ENCODE measurements around the gene ITGA1.
A peak's percentile ranks its signal among the peaks of the same experiment; 100 is the strongest.

Gene ITGA1

DNA sequence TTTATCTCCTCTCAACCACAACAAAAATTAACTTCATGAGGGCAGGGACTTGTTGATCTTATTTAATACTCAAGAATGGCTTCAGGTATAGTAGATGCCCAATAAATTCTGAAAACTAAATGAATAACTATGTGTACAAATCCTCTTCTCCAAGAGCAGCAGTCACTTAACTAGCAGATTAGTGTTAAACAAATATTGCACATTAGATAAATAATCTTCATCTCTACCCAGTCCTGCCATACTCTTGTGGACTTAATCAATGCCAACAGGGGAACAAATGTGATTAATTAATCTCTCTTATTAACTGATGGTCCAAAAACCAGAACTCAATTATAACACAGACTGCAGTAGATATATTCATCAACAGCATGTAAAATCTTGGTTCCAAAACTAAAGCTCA is 15.0 kb upstream of the ITGA1 start:
- DNase-seq (ENCODE audit: low read depth in 2 of 2): no peak

GRCh38 chr5:52773342-52773741 is 14.4 kb upstream of the ITGA1 start:
- DNase-seq (ENCODE audit: low read depth in 2 of 2): no peak

- no peak for DNase-seq (ENCODE audit: low read depth in 2 of 2)
Measured at GRCh38 chr5:52774005-52774410, 13.7 kb upstream of the ITGA1 start.

- no peak for DNase-seq (ENCODE audit: low read depth in 2 of 2)
Measured at GRCh38 chr5:52776116-52776515, 11.6 kb upstream of the ITGA1 start.

DNA sequence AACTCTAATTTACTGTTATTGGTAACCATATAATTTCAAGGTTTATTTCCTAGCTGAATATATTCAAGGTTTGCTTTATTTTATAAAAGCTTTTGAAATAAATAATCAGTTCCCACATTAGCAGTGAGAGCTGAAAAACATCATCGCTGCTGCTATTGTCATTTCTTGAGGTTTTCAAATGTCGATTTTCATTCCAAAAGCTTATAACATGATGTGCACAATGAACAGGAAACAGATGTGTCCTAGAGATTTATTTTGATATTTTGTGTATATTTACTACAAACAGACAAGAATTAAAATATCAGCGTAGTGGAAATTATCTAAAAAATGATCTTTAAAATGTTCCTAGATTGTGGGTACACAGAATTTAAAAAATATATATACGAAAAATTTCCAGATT is 10.5 kb upstream of the ITGA1 start:
- DNase-seq (ENCODE audit: low read depth in 2 of 2): no peak

DNA sequence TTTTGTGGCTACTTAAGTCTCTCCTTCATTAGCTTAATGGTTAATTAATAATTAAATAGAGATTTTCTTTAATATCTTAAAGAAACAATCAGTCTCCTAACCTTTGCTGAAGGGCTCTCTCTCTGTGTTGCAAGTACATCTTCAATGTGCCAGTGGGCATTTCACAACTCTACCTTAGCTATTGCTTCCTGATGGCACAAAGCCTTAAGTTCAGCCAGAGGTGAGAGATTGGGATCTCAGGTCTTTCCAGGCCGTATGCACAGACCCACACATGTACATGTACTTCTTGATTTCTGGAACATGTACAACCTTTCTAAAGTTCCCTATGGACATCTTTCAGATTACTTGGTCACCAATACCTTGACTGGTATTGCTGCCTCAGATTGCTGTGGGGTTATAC is 8.9 kb upstream of the ITGA1 start:
- DNase-seq (ENCODE audit: low read depth in 2 of 2): no peak

GRCh38 chr5:52779213-52779612 is 8.5 kb upstream of the ITGA1 start:
- no peak for DNase-seq (ENCODE audit: low read depth in 2 of 2)

DNA sequence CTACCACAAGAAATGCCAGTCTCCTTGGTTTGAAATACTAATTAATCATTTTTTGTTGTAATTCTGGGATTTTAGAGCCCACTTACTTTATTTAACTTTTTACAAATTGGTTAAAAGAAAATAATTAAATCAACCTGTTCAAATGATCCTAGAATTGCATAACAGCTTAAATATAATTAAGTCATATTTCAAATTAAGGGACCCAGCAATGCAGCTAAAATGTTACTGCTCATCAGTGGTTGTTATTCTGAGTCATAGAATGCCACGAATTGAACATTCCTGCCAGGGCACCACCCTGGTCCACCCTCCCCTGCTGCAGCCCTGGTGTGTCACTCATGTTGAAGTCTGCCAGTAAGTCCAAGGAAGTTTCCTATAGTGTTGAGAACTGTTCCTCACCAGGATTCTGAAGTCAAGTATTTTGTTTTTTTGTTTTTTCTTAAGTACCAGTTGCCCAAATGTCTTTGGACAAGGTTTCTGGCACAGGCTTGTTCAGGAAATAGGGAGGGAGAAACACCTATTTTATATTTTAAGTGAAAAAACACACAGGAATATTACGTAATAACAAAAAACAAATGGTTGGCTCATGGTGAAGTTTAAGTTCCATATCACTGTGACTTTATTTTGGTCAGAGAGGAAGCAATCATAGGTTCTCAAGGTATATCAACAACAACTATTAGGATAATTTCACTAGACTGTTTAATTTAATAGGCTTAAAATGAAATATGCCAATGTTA is 4.3 kb upstream of the ITGA1 start:
- no peak for DNase-seq (ENCODE audit: low read depth in 2 of 2)

- DNase-seq (ENCODE audit: low read depth in 2 of 2): no peak
Measured at GRCh38 chr5:52784737-52785136, 3.0 kb upstream of the ITGA1 start.

- no peak for DNase-seq (ENCODE audit: low read depth in 2 of 2)
Measured at GRCh38 chr5:52786391-52786790, 1.3 kb upstream of the ITGA1 start.

DNA sequence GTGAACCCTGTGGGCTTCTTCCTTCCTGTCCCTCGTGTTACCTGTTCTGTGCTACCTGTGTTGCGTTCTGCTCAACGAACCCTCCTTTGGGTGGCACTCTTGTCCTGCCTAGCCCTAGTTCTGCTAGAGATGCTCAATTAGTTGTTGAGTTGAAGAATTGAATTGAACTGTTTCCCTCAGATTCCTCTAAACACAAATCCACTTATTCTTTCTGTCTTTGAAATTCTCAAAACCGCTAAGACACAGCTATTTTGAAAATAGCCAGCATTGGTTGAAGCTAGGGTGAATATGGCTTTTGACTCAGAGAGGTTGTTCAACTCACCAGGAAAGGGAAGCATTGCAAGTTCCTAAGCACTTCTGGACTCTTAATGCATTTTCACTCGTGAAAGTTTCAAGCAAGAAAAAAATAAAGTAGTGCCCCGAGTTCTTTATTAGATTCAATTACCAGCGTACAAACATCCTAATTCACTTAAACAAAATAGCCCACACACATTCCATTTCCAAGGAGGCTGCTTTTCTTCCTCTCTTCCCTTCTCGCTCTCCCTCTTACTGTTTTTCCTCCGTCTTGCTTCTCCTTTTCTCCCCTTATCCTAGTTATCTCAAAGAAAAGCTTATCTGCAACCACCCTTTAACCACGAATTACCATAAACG is 642 bp upstream of the ITGA1 start:
- no peak for DNase-seq (ENCODE audit: low read depth in 2 of 2)

DNA sequence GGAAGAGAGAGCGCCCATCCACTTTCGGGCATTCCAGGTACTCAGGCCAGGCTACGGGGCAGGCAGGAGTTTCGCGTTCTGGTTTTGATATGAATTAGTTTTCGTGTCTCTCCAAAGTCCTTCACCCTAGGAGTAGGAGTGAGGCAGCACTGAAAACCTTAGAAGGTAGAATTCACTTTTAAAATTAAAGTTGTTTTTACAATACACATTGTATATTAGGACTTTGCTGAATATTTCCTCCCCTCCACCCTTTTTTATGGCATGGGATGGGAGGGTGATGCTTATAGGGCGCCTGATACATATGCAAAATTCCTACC is 747 bp downstream of the ITGA1 start:
- no peak for DNase-seq (ENCODE audit: low read depth in 2 of 2)

DNA sequence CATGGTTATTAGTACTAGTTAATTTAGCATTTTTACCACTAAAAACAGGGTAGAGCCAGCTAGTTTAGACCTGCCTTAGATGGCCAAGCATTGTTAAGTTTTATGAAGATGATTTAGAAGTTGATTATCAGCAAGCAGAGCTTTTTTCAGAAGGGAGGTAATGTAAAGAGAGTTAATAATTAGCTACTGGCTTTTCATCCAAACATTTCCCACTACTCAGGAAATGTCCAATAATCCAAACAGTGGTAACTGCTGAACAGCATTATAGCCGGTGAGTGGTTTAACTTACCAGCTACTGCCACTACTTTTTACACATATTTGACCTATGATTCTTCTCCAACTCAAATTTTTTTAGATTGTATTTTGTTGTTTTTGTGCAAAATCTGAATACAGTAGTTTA is 1.7 kb downstream of the ITGA1 start:
- DNase-seq (ENCODE audit: low read depth in 2 of 2): no peak

DNA sequence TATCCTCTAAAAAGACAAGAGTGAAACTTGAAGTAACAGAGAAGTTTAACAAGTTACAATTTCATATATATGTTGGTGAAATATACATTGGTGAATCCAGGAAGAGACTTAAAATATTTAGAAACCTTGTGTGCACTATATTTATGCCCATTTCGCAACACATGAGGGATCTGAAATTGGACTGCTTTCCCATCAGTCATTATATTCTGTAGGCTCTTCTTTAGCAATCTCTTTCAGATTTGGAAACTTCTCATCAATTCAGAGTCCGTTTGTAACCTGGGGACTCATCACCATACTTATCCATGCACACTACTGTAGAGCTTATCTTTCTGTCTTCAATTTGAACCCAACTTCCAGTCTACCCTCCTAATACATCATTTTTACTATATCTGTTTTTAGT is 2.1 kb downstream of the ITGA1 start:
- no peak for DNase-seq (ENCODE audit: low read depth in 2 of 2)

DNA sequence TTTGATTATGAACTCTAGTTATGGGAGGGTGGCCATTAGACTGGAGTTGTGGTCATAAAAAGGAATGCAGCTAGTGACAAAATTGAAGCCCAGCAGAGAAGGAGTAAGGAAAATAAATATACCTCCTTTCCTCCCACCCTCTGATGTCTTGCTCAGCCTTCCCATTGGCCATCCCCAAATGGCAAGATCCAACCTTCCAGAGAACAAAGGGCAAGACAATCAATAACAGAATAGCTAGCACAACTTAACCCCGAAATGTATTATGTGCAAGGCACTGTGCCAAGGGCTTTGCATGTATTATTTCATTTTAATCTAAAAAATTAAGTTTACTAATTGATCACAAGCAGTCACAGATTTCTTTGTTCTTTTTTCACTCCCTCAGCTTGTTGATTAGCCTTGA is 3.6 kb downstream of the ITGA1 start:
- no peak for DNase-seq (ENCODE audit: low read depth in 2 of 2)

GRCh38 chr5:52794519-52794918 is 6.8 kb downstream of the ITGA1 start:
- no peak for DNase-seq (ENCODE audit: low read depth in 2 of 2)

- DNase-seq (ENCODE audit: low read depth in 2 of 2): no peak
Measured at GRCh38 chr5:52796031-52796430, 8.3 kb downstream of the ITGA1 start.

GRCh38 chr5:52796516-52797103 is 8.9 kb downstream of the ITGA1 start:
- DNase-seq (ENCODE audit: low read depth in 2 of 2): no peak

DNA sequence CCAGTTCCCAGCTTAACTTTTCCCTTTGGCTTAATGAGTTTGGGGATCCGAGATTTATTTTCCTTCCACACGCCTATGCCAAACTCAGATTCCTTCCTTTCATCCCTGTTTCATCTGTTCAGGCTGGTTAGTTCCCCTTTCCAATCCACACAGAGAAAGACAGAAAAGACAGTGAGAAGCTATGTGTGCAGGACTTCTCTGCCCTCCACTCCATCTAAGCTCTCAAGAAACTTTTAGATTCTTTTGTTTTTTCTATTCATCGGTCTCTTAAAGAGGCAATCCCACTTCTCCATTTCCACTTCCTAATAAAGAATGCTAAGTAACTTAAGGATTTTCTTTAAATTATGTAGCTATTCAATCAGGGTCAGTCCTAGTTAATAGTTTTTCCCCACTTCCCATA is 11.2 kb downstream of the ITGA1 start:
- no peak for DNase-seq (ENCODE audit: low read depth in 2 of 2)

DNA sequence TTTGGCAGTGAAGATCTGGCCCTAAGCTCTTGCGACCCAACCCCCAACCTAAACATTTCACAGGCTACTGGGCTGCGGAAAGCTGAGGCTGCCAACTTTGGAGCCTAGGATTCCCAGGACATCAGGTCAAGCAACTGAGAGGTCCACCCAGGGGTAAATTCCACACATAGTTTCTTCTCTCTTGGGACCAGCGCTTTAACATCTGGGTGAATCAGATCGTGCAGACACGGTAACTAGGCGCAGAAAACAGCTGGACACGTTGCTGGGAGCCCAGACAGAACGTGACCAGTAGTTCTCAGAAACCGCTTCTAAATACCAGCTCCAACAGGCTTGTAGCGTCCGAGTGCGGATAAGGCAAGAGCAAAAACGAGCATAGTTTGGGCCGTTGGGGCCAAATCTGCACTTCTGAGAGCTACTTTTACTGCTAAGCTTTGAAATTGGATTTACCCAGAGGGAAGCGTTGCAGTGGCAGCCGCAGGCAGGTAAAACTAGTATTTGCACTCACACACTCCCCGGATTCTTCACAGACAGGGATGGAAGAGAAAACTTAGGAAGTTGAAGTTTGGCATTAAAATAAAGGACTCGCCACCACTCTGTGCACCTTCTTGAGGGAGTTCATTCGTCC is 11.8 kb downstream of the ITGA1 start:
- no peak for DNase-seq (ENCODE audit: low read depth in 2 of 2)

GRCh38 chr5:52799983-52800393 is 12.3 kb downstream of the ITGA1 start:
- peak; percentile 91 to 93 for DNase-seq (ENCODE audit: low read depth in 2 of 2)

GRCh38 chr5:52800394-52801213 is 12.9 kb downstream of the ITGA1 start:
- peak in 1 of 2 donors; percentile 38 for DNase-seq (ENCODE audit: low read depth in 2 of 2)

Measured in activated CD4-positive, alpha-beta T cell treated with anti-CD3 and anti-CD28 coated beads for 24 hours (primary cell).